NOMO-1 treated with dmso at 0.1 percent for 144 hours (cell line): Measurements from ENCODE around the gene WDR81.
"Not testable (repeated sequence)": the region's sequence is repeated elsewhere in the genome, so short reads cannot be mapped to it uniquely, and the experiment has no call there.

ENCODE experiments used
- DNase-seq: peaks from one replicate; lab custom pipeline; 2025; ENCODE audit not compliant: unreplicated experiment; lab: John Stamatoyannopoulos, UW

The WDR81 gene

DNA sequence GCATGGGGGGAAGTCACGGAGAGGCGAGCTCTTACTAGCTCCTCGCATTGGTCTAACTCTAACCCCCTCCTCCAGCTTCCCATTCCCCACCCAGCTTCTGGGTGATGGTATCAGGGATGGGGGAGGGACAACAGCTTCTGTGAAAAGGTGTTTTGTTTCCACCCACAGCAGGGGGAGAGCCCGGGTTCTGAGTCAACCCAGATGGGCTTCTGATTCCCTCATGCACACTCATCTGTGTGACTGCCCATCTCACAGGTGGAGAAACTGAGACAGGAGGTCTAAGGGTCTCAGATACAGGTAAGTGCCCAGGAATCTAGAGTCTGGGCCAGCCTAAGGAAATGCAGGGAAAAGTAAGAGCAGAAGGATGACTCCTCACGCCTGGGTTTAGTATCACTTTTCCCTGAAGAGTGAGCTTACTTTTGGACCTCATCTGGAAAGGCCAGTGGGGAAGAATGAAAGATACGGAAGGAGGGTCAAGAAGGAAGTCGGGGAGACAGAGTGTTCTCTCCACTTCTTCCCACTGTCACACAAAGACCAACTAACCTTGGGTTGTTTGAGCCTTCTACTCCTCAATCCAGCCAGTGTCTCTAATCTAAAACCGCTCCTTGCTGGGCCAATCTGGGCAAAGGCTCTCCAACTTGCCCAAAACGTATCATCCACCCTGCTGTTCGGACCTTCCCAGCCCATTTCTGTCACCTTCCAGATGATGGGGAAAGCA lies 11.2 kb upstream of the WDR81 start:
- no peak for DNase-seq

DNA sequence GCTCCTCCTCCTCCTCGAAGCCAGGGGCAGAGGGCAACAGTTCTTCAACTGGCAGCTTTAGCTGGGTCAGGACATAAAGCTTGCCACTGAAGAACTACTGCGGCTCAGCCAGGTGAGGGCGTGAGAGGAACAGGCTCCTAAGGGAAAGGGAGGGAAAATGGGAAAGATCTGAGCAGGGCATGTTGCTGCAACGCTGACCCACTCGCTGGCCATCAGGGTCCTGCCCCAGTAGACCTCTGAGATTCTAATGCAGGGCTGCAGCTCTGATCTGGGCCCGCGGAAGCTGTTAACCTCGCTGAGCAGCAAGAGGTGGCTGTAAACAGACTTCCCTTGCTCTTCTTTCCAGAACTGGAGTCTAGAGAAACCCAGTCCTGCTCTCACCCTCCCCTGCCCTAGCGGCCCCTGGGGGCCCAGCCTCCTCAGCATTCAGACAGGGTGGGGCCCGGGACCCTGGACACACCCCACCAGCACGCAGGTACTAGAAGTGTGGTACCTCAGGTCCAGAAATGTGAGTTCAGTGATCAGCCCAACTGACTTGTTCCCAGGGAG lies 10.6 kb upstream of the WDR81 start:
- DNase-seq: no peak

- DNase-seq: no peak
Observed at GRCh38 chr17:1714427-1714979, 10.0 kb upstream of the WDR81 start.

DNA sequence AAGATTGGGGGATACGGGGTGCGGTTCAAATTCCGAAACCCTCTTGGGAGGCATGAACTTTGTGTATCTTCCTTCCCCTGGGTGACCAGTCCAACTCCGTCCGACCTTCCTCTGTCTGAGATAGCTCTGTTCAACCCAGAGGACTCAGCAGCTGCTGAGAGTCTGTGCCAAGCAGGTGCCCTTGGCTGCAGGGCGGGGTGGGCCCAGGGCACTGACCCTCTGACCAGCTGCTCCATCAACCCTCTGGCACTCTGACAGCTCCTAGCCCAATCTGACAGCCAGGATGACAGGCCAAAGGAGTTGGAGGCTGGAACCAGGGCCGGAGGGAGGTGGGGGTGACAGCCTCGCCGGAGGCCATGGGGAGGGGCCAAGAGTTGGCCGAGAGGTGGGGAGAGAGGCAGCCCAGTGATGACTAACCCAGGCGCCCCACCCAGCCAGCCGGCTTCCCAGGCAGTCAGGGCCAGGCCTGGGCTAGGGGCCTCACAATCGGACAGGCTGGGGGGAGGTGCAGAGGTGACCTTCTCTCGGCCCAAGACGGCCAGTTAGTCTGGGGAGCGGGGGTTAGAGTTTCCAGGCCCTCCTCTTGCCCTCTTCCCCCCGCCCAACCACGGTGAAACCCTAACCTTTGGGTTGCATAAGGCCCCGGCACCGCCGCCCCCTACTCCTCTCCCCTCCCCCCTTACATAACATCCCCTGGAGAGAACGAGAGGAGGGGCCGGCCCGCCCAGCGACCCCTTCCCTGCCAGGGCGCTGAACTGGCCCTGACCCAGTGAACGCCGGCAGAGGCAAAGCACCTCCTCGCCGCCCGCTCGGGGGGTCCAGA lies 9.3 kb upstream of the WDR81 start:
- DNase-seq: peak; percentile 15

DNA sequence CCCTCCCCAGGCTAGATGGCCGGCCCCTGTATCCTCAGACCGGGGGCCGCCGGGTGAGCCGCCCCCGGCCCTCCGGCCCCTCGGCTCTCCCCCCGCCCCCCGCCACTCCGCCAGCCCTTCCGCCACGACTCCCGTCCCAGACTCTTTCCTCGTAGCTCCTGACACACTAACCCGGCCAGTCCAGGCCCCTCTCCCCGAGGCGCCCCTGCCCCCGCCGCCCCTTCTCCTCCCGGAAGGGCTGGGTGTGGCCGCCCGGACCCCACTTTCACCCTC lies 8.8 kb upstream of the WDR81 start:
- no peak for DNase-seq

GRCh38 chr17:1716076-1716911 lies 8.2 kb upstream of the WDR81 start:
- DNase-seq: peak; percentile 99

GRCh38 chr17:1716912-1717695 lies 7.4 kb upstream of the WDR81 start:
- peak; percentile 97 for DNase-seq

DNA sequence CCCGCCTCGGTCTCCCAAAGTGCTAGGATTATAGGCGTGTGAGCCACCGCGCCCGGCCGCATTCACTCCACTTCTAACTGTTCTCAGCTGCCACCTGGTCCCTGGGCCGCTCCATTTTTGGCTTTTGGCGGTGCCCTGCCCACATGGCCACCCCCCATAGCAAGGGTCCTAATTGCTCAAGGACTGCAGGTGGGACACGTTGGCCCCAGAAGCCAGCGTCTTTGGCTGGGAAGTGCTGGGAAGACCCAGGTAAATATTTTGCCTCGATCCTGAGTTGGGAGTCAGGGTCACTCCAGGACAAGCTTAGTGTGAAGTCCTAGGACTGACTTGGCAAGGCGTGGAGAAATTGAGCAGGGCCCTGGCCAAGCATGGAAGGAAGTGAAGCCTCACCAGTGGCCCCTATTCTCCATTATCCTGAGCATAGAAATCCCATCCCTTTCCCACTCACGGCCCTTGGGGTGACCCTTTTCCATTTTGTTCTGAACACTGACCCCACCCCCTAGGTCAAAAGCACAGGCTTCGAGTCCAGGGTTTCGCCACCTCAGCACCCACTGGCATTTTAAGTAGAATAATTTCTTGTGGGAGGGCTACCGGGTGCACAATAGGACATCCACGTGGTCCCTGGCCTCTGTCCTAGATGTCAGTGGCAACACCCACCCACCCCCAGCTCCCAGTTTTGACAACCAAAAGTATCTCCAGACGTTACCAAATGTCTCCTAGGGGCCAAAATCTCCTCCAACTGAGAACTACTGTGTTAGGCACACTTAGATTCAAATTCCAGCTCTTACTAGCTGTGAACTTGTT lies 5.9 kb upstream of the WDR81 start:
- no peak for DNase-seq

GRCh38 chr17:1720856-1721386 lies 3.6 kb upstream of the WDR81 start:
- no peak for DNase-seq

- not testable (repeated sequence) for DNase-seq
Observed at GRCh38 chr17:1722022-1722421, 2.5 kb upstream of the WDR81 start.

- DNase-seq: no peak
Observed at GRCh38 chr17:1724869-1725641, 551 bp downstream of the WDR81 start.

- no peak for DNase-seq
Observed at GRCh38 chr17:1725642-1726511, 1.4 kb downstream of the WDR81 start.

DNA sequence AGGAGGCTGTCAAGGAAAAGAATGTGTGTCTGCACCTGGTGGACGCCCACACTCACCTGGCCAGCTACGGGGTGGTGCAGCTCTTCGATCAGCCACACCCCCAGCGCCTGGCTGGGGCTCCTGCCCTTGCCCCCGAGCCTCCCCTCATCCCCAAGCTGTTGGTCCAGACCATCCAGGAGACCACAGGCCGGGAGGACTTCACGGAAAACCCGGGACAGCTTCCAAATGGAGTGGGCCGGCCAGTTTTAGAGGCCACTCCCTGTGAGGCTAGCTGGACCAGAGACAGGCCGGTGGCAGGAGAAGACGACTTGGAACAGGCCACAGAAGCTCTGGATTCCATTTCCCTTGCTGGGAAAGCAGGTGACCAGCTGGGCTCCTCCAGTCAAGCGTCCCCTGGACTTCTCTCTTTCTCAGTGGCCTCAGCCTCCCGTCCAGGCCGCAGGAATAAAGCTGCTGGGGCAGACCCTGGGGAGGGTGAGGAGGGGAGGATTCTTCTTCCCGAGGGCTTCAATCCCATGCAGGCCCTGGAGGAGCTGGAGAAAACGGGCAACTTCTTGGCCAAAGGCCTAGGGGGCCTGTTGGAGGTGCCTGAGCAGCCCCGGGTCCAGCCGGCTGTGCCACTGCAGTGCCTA lies 2.2 kb downstream of the WDR81 start:
- DNase-seq: no peak

DNA sequence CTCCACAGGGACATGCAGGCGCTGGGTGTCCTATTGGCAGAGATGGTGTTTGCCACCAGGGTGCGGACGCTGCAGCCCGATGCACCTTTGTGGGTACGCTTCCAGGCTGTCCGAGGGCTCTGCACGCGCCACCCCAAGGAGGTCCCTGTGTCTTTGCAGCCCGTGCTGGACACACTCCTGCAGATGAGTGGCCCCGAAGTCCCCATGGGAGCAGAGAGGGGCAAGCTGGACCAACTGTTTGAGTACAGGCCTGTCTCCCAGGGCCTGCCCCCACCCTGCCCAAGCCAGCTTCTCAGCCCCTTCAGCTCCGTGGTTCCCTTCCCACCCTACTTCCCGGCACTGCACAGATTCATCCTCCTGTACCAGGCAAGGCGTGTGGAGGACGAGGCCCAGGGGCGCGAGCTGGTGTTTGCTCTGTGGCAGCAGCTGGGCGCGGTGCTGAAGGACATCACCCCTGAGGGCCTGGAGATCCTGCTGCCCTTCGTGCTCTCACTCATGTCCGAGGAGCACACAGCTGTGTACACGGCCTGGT lies 2.8 kb downstream of the WDR81 start:
- DNase-seq: no peak

GRCh38 chr17:1727876-1728630 lies 3.5 kb downstream of the WDR81 start:
- DNase-seq: no peak

DNA sequence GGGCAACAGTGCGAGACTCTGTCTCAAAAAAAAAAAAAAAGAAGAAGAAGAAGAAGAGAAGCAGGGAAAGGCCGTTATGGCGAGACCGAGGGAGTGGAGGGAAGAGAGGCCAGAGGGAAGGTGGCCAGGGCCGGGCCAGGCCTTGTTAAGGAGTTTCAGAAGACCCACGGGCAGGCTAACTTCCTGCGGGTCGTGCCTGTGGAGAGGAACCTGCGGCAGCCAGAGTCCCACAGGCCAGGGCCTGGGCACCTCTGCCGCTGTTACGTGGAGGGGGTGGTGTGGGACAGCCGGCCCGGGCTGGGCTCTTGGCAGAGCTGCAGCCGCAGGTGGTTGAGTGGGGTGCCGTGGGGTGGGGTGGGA lies 5.4 kb downstream of the WDR81 start:
- DNase-seq: no peak
